ENCODE data around the gene LMLN. TPM values are rescaled to one million over a fixed set of nuclear protein-coding genes. Genes with fewer than 3 reads are reported as not detected.
"Not testable (repeated sequence)": the region's sequence is repeated elsewhere in the genome, so short reads cannot be mapped to it uniquely, and the experiment has no call there.

The LMLN gene
- total RNA-seq, 1 donor from 2014 or later, result 4.4 TPM

GRCh38 chr3:198025644-198026043 lies 65.6 kb downstream of the LMLN start:
- DNase-seq (ENCODE audit: low spot score), result no peak

- DNase-seq (ENCODE audit: low spot score), result no peak
Measured at GRCh38 chr3:198026620-198027019, 66.6 kb downstream of the LMLN start.

GRCh38 chr3:198027045-198027798 lies 67.2 kb downstream of the LMLN start:
- DNase-seq (ENCODE audit: low spot score), result no peak

DNA sequence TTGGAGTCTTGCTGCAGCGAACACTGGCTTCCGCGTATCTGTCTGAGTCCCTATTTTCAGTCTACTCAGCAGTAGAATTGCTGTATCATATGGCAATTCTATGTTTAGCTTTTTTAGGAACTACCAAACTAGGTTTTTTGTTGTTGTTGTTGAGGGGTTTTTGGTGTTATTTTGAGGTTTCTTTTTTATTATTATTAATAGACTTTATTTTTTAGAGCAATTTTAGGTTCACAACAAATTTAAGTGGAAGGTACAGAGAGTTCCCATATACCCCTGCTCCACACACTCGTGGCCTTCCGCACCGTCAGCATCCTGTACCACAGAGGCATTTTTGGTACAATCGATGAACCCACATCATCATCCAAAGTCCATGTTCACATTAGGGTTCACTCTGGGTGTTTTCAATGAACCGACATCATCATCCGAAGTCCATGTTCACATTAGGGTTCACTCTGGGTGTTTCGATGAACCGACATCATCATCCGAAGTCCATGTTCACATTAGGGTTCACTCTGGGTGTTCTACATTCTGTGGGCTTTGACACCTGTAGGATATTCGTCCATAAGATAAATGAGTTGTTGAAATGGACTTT lies 67.9 kb downstream of the LMLN start:
- no peak for DNase-seq (ENCODE audit: low spot score)

- DNase-seq (ENCODE audit: low spot score), result no peak
Measured at GRCh38 chr3:198028718-198029117, 68.7 kb downstream of the LMLN start.

DNA sequence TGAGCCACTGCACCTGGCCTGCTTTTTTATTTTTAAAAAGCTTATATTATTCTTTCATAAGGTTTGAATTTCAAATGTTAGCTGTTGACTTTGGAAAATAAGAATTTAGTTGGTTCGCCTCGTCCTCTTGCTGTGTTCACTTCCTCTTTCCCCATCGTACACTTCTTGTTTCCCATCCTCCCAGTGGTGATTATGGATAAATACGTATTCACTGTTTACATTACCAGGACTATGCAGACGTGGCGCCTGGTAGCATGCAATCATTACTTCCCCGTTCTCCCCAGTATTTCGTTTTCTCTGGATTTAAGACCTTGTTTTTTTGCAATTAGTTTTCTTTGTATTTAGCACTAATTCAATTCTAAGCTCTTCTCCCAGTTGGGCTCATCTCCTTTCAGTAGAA lies 70.1 kb downstream of the LMLN start:
- no peak for DNase-seq (ENCODE audit: low spot score)

DNA sequence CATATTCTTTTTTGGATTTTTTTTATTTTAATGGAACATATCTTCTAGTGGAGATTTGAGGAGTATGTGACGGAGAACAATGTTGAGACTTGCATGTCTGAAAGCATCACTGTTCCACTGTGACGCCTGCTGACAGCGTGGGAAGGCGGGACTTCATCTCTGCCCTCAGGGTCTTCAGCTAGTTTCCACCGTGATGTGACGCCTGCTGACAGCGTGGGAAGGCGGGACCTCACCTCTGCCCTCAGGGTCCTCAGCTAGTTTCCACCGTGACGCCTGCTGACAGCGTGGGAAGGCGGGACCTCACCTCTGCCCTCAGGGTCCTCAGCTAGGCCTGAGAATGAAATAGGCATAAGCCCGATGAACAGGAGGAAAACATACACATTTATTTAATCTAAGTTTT lies 70.7 kb downstream of the LMLN start:
- DNase-seq (ENCODE audit: low spot score), result no peak

GRCh38 chr3:198032039-198032936 lies 72.3 kb downstream of the LMLN start:
- DNase-seq (ENCODE audit: low spot score), result no peak

- no peak for DNase-seq (ENCODE audit: low spot score)
Measured at GRCh38 chr3:198043119-198043518, 83.1 kb downstream of the LMLN start.

DNA sequence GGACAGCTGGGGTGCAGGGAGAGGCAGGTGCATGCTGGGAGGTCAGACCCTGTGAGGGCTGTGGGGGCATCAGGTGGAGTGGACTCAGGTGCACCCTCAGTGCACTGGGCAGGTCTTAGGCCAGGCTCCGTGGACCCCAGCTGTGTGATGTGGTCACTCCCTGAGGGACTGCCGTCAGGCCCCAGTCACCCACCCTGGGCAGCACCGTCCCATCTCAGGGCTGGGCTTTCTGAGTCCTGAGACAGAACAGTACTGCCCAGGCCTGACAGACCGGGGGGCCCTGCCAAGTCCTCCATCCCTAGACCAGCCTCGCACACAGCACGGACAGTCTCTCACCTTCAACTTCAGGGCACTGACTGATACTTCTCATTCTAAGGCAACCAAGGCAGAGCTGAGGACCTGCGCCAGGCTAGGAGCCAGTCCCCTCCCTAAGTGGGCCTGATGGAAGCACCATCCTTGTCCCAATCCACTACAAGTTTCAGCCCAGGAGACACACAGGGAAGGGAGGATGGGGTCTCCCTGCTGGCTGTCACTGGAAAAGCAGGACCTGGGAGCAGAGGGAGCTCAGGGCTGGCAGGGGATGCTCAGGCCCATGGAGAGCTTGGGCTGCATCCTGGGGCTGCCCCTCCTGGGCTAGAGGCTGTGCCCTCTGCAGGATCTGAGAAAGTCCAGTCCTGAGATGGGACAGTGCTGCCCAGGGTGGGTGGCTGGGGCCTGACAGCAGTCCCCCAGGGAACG lies 86.3 kb downstream of the LMLN start:
- DNase-seq (ENCODE audit: low spot score), result no peak

DNA sequence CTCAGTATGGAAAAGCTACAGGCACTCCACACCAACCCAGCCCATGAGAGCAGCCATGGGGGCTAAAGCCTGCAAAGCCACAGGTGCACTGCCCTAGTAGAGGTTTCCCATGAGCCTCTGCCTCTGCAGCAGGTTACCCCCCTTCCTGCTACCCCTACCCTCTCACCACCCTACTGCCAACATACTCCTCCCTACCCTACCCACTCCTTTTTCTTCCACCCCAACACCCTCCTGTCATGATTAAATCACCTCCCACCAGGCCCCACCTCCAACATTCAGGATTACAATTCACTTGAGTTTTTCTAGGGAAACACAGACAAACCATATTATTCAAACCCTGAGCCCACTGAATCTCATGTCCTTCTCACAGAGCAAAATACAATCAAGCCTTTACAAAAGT lies 88.4 kb downstream of the LMLN start:
- no peak for DNase-seq (ENCODE audit: low spot score)

DNA sequence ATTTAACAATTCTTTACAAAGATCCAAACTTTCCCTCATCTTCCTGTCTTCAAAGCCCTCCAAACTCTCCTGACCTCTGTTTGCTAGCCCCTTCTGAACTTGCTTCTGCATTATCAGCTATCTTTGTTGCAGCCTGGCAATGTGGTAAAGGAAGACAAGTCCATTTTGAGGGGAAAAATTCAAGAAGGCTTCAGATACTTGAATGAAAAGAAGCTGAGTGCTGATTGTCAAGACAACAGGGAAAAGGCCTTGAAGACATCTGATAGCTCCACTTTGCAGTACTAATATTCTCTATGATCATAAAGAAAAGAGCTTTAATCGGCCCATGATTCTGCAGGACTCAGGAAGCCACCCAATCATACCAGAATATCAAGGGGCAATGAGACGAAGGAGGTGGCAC lies 91.8 kb downstream of the LMLN start:
- DNase-seq (ENCODE audit: low spot score), result no peak

GRCh38 chr3:198053462-198053861 lies 93.4 kb downstream of the LMLN start:
- not testable (repeated sequence) for DNase-seq (ENCODE audit: low spot score)

DNA sequence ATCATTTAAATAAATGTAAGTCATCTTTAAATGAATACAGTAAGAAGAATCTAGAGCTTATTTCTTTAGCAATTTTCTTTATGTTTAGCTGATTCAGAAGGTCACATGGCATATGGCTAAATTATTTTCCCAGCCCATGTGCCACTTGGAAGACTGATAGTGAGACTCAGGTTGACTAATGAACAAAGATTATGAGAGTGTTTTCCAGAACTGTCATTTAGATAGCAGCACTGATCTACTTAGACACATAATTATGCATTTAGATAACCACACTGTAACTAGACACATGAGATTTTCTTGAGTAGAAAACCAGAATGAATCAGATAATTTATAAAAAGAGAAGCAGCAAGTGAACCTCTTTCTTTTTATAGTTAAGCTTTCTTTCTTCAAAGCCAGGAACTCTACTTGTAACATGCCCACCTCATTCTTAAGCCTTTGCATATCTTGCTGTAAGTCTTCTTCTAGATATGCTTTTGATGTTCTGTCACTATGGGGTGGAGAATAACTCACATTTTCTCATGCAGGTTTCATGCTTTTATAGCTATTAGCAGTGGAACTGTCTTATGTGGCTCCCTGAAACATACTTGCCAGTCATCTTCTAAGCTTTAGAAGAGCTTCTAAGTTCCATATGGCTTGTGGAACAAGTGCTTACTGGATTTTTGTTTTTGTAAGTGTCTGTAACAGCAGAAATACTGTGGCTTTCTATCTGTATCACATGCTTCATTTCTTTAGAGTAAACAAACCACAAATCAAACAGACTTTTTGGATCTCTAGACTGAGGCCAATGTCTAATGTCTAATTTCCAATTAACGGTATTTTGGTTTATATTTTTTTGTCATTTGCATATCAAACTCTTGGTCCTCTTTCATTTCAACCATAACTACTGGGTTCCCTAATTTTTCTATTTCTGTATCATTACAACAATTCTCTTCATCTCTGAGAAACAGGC lies 101.4 kb downstream of the LMLN start:
- DNase-seq (ENCODE audit: low spot score), result no peak

DNA sequence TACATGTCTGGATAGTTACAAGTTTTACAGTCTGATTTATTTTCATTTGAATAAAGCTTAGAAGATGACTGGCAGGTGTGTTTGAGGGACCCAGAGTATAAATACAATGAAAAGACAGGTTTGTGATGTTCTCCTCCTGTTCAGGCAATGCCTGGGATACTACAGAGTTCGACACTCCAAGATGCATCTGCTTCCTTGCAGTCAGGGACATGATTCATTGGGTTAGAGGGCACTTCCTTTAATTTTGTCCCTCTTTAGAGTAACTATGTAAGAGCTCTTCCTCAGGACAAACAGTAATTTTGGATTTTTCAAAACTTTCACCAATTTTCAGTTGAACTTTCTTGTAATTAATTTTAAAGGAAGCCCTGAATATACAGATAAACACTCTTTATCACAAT lies 102.0 kb downstream of the LMLN start:
- no peak for DNase-seq (ENCODE audit: low spot score)

DNA sequence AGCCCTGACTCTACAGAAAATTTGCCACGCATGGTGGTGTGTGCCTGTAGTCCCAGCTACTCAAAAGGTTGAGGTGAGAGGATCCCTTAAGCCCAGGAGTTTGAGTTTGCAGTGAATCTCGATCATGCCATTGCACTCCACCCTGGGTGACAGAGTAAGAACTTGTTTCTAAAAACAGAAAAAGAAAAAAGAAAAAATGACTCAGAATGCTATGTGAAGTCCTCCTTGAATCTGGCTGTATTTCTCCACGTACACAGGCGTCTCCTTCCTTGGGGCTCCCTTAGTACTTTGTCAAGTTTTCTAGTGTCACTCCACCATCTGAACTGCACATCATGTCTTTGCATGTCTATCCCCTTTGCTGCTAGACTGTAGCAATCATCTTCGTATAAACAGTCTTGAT lies 104.4 kb downstream of the LMLN start:
- no peak for DNase-seq (ENCODE audit: low spot score)

GRCh38 chr3:198065897-198066296 lies 105.9 kb downstream of the LMLN start:
- DNase-seq (ENCODE audit: low spot score), result no peak

DNA sequence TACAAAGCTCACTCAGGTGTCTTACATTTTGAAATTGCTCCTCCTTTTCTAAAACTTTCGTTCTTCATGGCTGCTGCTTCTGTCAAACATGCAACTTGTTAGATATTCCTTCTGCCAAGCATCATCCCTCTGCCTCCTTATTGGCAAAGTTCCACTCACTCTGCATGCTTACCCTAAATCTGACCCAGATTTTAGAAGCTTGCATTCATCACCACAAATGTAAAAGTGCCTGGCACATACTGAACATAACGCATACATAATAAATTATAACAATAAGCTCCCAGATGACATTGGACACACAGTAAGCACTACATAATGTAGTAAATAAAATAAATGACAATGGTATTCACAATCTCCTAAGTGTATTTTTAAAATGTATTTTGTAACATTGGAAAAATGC lies 107.4 kb downstream of the LMLN start:
- no peak for DNase-seq (ENCODE audit: low spot score)

DNA sequence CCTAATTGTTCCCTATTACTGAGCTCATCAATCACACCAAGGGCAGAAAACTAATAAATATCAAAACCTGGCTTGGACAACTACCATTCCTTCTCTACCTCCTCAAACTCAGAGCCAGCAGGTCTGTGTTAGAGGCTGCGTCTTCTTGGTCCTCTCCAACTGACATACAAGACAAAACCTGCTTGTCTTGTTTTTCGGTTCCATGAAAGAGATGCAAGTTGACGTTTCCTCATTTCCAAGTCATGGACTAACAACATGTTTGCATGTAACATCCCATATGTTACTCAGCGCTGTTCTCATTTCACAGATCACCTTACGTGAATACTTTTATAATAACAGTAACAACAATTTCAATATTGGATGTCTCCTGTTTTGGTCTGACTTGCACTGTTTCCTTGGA lies 110.9 kb downstream of the LMLN start:
- DNase-seq (ENCODE audit: low spot score), result no peak

GRCh38 chr3:198071602-198072287 lies 111.7 kb downstream of the LMLN start:
- no peak for DNase-seq (ENCODE audit: low spot score)
